Heart left ventricle (tissue), 16 donors: ENCODE measurements around the gene ITGB6. TPM values are rescaled to one million over a fixed set of nuclear protein-coding genes. Genes with fewer than 3 reads are reported as not detected.

Source experiments
- ATAC-seq, 4 donors: fragments of 200-7000 bp; cut with Tn5 transposase; one replicate each; pipeline ENCODE4 v1.9.1; 2020 to 2022; ENCODE audit warnings: moderate library complexity in 4 of 4, mild to moderate bottlenecking in 3 of 4, moderate number of reproducible peaks in 1 of 4
- DNase-seq, 5 donors: peaks; one replicate each; pipeline ENCODE4 v3.0.0-alpha.2; 2020
- H3K27ac ChIP-seq, 12 donors: fragments of 200-600 bp; sonication (generic) in 4 of 12; one replicate each; pipeline versions ENCODE4 v1.5.0 to v1.8.0; 2016 to 2022; ENCODE audit warnings: mild to moderate bottlenecking in 2 of 12
- H3K27me3 ChIP-seq, 9 donors: fragments of 200-600 bp; sonication (generic) in 2 of 9; one replicate each; pipeline versions ENCODE4 v1.5.1 to v1.8.0; 2016 to 2022; ENCODE audit warnings: mild to moderate bottlenecking in 3 of 9
- H3K36me3 ChIP-seq, 9 donors: fragments of 200-600 bp; sonication (generic) in 2 of 9; one replicate each; pipeline versions ENCODE4 v1.5.0 to v1.8.0; 2018 to 2022; ENCODE audit warnings: mild to moderate bottlenecking in 2 of 9
- H3K4me1 ChIP-seq, 12 donors: fragments of 200-600 bp; sonication (generic) in 4 of 12; one replicate each; pipeline versions ENCODE4 v1.5.0 to v1.8.0; 2016 to 2022; ENCODE audit warnings: mild to moderate bottlenecking in 3 of 12
- H3K4me3 ChIP-seq, 12 donors: fragments of 200-600 bp; sonication (generic) in 4 of 12; one replicate each; pipeline versions ENCODE4 v1.5.0 to v1.8.0; 2017 to 2022; ENCODE audit warnings: mild to moderate bottlenecking in 9 of 12, moderate library complexity in 4 of 12
- H3K9me3 ChIP-seq, 12 donors: fragments of 200-600 bp; sonication (generic) in 4 of 12; one replicate each; pipeline versions ENCODE4 v1.5.0 to v1.8.0; 2016 to 2022; ENCODE audit warnings: mild to moderate bottlenecking in 1 of 12
- POLR2A ChIP-seq, 2 donors: fragments of 450-650 bp; IDR thresholded peaks; one replicate each; pipeline ENCODE4 v1.6.1; 2017; ENCODE audit warnings: antibody characterized with exemption in 2 of 2, mild to moderate bottlenecking in 2 of 2, moderate library complexity in 2 of 2
- WGBS, 4 donors: extraction: QIAGEN DNeasy Blood & Tissue Kit in 2 of 4; methylation state at CpG; one replicate each; pipeline versions ENCODE4 v1.1.5 to v1.1.7; 2013 to 2018; 5-methylcytosine and 5-hydroxymethylcytosine counted together
- intact Hi-C, 10 donors: fragments of 100-400 bp; cut with DNase I; formaldehyde crosslinking; loops; one replicate each; pipeline versions ENCODE4 v1.11.1 to v1.14.2; 2022
- polyA plus RNA-seq, 2 donors: library from polyadenylated mRNA; stranded (reverse); fragments of 200-250 nt; gene quantifications; one replicate each; pipeline ENCODE4 v1.2.3, GENCODE V29; 2013
- total RNA-seq, 9 donors: library from RNA; depleted of rRNA in 2 of 9; stranded (reverse); fragments of >200 nt in 2 of 9; fragmentation: NEBNext Ultra II Directional in 3 of 9; extraction: Animal tissue kit (Norgen Biotek cat#: 25700) in 3 of 9; gene quantifications; one replicate each; pipeline versions ENCODE4 v1.1.0 to v1.2.4, GENCODE V29; 2016 to 2023
- TF ChIP-seq, protein P1 (sequence below), 12 donors: fragments of 200-600 bp; sonication (generic) in 4 of 12; IDR thresholded peaks; one replicate each; pipeline versions ENCODE4 v1.5.0 to v1.8.0; 2018 to 2022; ENCODE audit warnings: antibody characterized with exemption in 12 of 12, mild to moderate bottlenecking in 5 of 12
- donor health status: ischemic (EF 13 %, LVEDD 7.1; RV severe dilation, severe dysfunction).
- donor health status: healthy with polysubstance abuse.
- donor health status: DM: no; HTN: yes; CAD: no.
- donor health status: DM: no; HTN: no; CAD: no.
- donor health status: ischemic (EF 25% LVEDD 6.9; RV normal size, moderate dysfunction).
- donor health status: ischemic (EF 25% LVEDD 5.7; RV mildly dilated, moderate dysfunction).
- donor health status: healthy.
- donor health status: DM: yes; HTN: yes; CAD: no.
- donor health status: ischemic (EF 35%, LVEDD 5.7; RV mildly dilated, moderate dysfunction).
- donor health status: nonischemic (EF 11% LVEDD 7.7; RV severe dilation, severe dysfunction).
- donor health status: DM: yes; HTN: yes; CAD: no.
- donor health status: PGD.
- donor health status: ischemic (EF 29% LVEDD 5.4; RV normal size, mild dysfunction).
- donor health status: nonischemic (EF 23%, LVEDD 6.1; RV moderate dilation, normal function).

Gene ITGB6
- total and polyA plus RNA-seq, 11 donors, result 0.27 to 4.2 (median 0.75) TPM

DNA sequence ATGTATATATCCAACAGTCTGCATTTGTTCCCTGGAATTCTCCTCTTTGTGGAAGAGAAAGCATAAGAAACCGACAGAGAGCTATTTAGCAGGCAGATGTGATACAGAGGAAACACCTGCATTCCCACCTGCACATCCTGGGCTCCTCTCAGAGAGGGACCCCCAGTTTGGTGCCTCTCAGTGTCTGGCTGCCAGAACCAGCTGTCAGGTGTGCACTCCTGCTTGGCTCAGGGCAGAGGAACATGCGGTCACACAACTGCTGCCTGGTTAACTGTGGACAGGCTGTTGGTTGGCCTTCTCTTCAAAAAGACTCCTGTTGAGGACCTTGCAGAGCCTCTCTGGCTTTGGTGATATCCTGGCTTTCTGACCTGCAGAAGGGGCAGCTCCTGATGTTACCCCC lies 54.6 kb downstream of the ITGB6 start:
- no peaks in the 10 kb centered on the region for H3K27me3 ChIP-seq
- no peaks in the 10 kb centered on the region for H3K36me3 ChIP-seq
- no peaks in the 10 kb centered on the region for H3K9me3 ChIP-seq
- ATAC-seq (no peak), DNase-seq (no peak)
- H3K4me1 ChIP-seq, result peaks cover 0 to 3% (median 0%) of the 10 kb centered on the region in 12 donors
- no peak for TF ChIP-seq POLR2A (IDR thresholded peaks at IDR 0.05)
- TF ChIP-seq, protein P1, sequence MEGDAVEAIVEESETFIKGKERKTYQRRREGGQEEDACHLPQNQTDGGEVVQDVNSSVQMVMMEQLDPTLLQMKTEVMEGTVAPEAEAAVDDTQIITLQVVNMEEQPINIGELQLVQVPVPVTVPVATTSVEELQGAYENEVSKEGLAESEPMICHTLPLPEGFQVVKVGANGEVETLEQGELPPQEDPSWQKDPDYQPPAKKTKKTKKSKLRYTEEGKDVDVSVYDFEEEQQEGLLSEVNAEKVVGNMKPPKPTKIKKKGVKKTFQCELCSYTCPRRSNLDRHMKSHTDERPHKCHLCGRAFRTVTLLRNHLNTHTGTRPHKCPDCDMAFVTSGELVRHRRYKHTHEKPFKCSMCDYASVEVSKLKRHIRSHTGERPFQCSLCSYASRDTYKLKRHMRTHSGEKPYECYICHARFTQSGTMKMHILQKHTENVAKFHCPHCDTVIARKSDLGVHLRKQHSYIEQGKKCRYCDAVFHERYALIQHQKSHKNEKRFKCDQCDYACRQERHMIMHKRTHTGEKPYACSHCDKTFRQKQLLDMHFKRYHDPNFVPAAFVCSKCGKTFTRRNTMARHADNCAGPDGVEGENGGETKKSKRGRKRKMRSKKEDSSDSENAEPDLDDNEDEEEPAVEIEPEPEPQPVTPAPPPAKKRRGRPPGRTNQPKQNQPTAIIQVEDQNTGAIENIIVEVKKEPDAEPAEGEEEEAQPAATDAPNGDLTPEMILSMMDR (IDR thresholded peaks at IDR 0.05), result no peak
- intact Hi-C loops, result no loop called here
- no peak overlapping the region for H3K27ac ChIP-seq
- 76 to 86% (median 78%) methylated on average over 2 of the region's 2 CpGs for WGBS, 4 donors
- H3K4me3 ChIP-seq, result no peak overlapping the region

DNA sequence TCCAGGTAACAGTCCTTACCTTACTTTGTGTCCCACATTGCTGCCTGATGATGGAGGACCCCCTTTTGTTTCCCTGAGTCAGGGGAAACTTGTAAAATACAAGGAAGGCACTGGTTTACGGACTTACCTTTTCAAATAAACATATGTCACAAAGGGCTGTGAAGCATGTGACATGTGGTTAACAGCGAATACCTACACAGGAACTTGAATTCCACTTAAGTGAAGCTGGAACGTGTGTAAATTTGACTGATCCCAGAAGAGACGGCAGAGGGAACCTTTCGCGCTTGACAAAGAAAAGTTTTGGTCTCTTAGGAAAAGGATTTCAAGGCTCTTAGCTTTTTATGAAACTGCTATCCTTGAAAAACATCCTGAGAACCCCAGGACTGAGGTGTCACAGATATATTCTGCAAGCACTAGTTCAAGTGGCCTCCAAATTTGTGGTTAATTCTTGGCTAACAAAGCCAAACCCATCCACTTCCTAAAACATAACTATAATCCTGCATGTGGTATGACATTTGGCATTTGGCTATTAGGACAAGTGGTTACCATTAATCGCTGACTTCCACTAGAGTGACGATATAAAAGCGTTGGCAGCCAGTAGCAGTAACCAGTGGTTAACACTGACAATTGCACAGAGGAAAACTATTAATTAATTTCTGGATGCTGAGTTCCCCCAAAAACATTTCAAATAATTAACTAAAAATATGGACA lies 55.6 kb downstream of the ITGB6 start:
- 82 to 85% (median 83%) methylated on average over 9 of the region's 9 CpGs for WGBS, 4 donors

DNA sequence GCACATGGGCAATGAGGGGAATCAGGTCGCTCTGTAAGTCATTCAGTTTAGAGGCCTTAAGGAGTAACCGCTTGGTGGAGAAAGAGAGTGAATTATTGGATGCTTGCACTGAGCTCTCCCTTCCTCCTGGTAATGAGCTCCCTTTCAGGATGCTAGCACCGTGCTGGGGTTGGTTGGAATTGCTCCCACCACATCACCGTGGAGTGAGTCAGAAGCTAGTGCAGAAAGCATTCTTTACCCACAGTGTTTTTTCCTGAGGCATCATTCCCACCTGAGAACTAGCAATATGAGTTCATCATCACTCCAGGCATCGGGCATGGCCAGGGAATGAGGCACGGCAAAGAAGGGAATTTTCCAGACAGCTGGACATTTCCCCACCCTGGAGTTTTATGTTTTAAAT lies 57.6 kb downstream of the ITGB6 start:
- ATAC-seq, result no peak
- H3K4me1 ChIP-seq, result peaks cover 0 to 11% (median 0%) of the 10 kb centered on the region in 12 donors
- no peaks in the 10 kb centered on the region for H3K36me3 ChIP-seq
- H3K27me3 ChIP-seq, result no peaks in the 10 kb centered on the region
- WGBS, 4 donors, result 86 to 96% (median 91%) methylated on average over 6 of the region's 6 CpGs
- H3K9me3 ChIP-seq, result no peaks in the 10 kb centered on the region
- intact Hi-C loops, result no loop called here
- no peak overlapping the region for H3K27ac ChIP-seq
- DNase-seq, result no peak
- H3K4me3 ChIP-seq, result no peak overlapping the region
- TF ChIP-seq POLR2A (IDR thresholded peaks at IDR 0.05), result no peak
- TF ChIP-seq, protein P1 (IDR thresholded peaks at IDR 0.05), result no peak

More for the DNA sequence above, 55.6 kb downstream of the ITGB6 start:
- H3K4me1 ChIP-seq, result peaks cover 0 to 11% (median 0%) of the 10 kb centered on the region in 12 donors
- no peak for TF ChIP-seq POLR2A (IDR thresholded peaks at IDR 0.05)
- TF ChIP-seq, protein P1 (IDR thresholded peaks at IDR 0.05), result no peak
- H3K36me3 ChIP-seq, result no peaks in the 10 kb centered on the region
- no peak overlapping the region for H3K27ac ChIP-seq
- DNase-seq (no peak), ATAC-seq (no peak)
- H3K27me3 ChIP-seq, result no peaks in the 10 kb centered on the region
- no peak overlapping the region for H3K4me3 ChIP-seq
- no peaks in the 10 kb centered on the region for H3K9me3 ChIP-seq
- intact Hi-C loops, result no loop called here

DNA sequence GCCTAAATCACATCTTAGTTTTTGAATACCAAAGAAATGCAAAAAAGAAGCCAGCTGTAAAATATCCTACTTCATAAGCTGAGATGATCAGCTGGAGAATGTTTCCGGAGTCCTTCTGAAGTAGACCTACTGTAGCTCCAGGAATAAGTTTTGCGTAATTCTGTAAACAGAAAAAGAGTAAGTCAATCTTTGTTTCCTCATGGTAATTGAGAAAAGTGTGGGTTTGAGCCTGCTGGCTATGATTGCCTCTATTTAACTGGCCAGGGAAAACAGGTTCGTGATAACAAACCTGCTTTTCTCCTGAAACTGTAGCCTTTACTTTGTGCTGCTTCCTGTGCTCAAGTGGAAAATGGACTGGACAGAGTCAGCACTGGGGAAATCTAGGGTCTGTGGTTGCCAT lies 58.2 kb downstream of the ITGB6 start:
- TF ChIP-seq POLR2A (IDR thresholded peaks at IDR 0.05), result no peak
- TF ChIP-seq, protein P1 (IDR thresholded peaks at IDR 0.05), result no peak
- H3K27ac ChIP-seq, result peak overlapping the region in 1 of 12 donors; percentile 1
- H3K36me3 ChIP-seq, result no peaks in the 10 kb centered on the region
- WGBS, 4 donors, result 63 to 76% (median 69%) methylated on average over 3 of the region's 3 CpGs
- H3K27me3 ChIP-seq, result no peaks in the 10 kb centered on the region
- H3K4me1 ChIP-seq, result peaks cover 0 to 11% (median 0%) of the 10 kb centered on the region in 12 donors
- H3K4me3 ChIP-seq, result no peak overlapping the region
- intact Hi-C loops, result no loop called here
- peak in 2 of 4 donors; percentile 42 to 50 for ATAC-seq
- H3K9me3 ChIP-seq, result no peaks in the 10 kb centered on the region
- DNase-seq, result no peak
